Measurements from ENCODE around the gene RAD51. TPM values are rescaled to one million over a fixed set of nuclear protein-coding genes. Genes with fewer than 3 reads are reported as not detected.

The RAD51 gene
- total RNA-seq, 2 experiments from 2014 or later: 67.7 to 69.6 TPM

GRCh38 chr15:40775740-40776536, 81.0 kb downstream of the RAD51 start:
- H3K36me3 Mint-ChIP-seq: peaks cover 19% of the 10 kb centered on the region

GRCh38 chr15:40776537-40777141, 81.7 kb downstream of the RAD51 start:
- Mint-ChIP-seq H3K27ac (no peak overlapping the region), H3K4me1 (peaks cover 8% of the 10 kb centered on the region), H3K27me3 (no peaks in the 10 kb centered on the region), H3K4me3 (no peak overlapping the region), H3K9me3 (no peaks in the 10 kb centered on the region), H3K36me3 (peaks cover 19% of the 10 kb centered on the region)
- DNase-seq: peak; percentile 35

More at GRCh38 chr15:40775740-40776536, 81.0 kb downstream of the RAD51 start:
- Mint-ChIP-seq H3K27ac (no peak overlapping the region), H3K27me3 (no peaks in the 10 kb centered on the region), H3K9me3 (no peaks in the 10 kb centered on the region), H3K4me1 (peaks cover 8% of the 10 kb centered on the region), H3K4me3 (no peak overlapping the region)
- no peak for DNase-seq

Other genes starting within 250 kb of the RAD51 start
- gene CHST14, start 224.2 kb upstream of the RAD51 start, total RNA-seq: 1 to 10 TPM; 5.7 to 7.1 TPM
- 10 to 100 TPM; 21.3 to 27.3 TPM for gene CCDC32, start 130.1 kb upstream of the RAD51 start, total RNA-seq
- gene RPUSD2, start 125.9 kb upstream of the RAD51 start, total RNA-seq: 10 to 100 TPM; 22.9 to 26.1 TPM
- 10 to 100 TPM; 23.8 to 24.5 TPM for gene KNL1, start 100.9 kb upstream of the RAD51 start, total RNA-seq
- 10 to 100 TPM; 32.0 to 32.4 TPM for gene RMDN3, start 60.1 kb downstream of the RAD51 start, total RNA-seq
- gene GCHFR, start 68.9 kb downstream of the RAD51 start, total RNA-seq: 10 to 100 TPM; 35.2 to 35.9 TPM
- under 1 TPM; 0.43 to 0.50 TPM for gene C15orf62, start 74.8 kb downstream of the RAD51 start, total RNA-seq
- gene ZFYVE19, start 111.9 kb downstream of the RAD51 start, total RNA-seq: 10 to 100 TPM; 20.1 to 20.8 TPM
- 10 to 100 TPM; 39.8 to 41.7 TPM for gene DNAJC17, start 112.3 kb downstream of the RAD51 start, total RNA-seq
- not detected for gene PPP1R14D, start 133.5 kb downstream of the RAD51 start, total RNA-seq
- gene SPINT1, start 148.9 kb downstream of the RAD51 start, total RNA-seq: 1 to 10 TPM; 3.4 to 3.5 TPM
- gene RHOV, start 179.1 kb downstream of the RAD51 start, total RNA-seq: under 1 TPM; 0.45 to 0.50 TPM
- 10 to 100 TPM; 12.1 to 13.2 TPM for gene VPS18, start 199.3 kb downstream of the RAD51 start, total RNA-seq
- gene DLL4, start 234.2 kb downstream of the RAD51 start, total RNA-seq: not detected

All from activated naive CD8-positive, alpha-beta T cell treated with anti-CD3 and anti-CD28 coated beads for 36 hours (primary cell).